Activated naive CD4-positive, alpha-beta T cell treated with anti-CD3 and anti-CD28 coated beads, Interleukin-2, amount 50 U/mL, for 24 hours (primary cell): Measurements from ENCODE around the gene LAMA2.

Experiments
- H3K27ac Mint-ChIP-seq: one replicate; pipeline ENCODE4 v1.8.0; 2021; ENCODE audit warnings: mild to moderate bottlenecking, mixed read lengths
- H3K27me3 Mint-ChIP-seq: one replicate; pipeline ENCODE4 v1.8.0; 2021; ENCODE audit warnings: mixed read lengths
- H3K36me3 Mint-ChIP-seq: one replicate; pipeline ENCODE4 v1.8.0; 2021; ENCODE audit warnings: mixed read lengths
- H3K4me1 Mint-ChIP-seq: one replicate; pipeline ENCODE4 v1.8.0; 2021; ENCODE audit warnings: mixed read lengths
- H3K4me3 Mint-ChIP-seq: one replicate; pipeline ENCODE4 v1.8.0; 2021; ENCODE audit warnings: mild to moderate bottlenecking, mixed read lengths
- H3K9me3 Mint-ChIP-seq: one replicate; pipeline ENCODE4 v1.8.0; 2021; ENCODE audit warnings: mixed read lengths

Gene LAMA2

GRCh38 chr6:129523816-129524215 is 640.9 kb downstream of the LAMA2 start:
- Mint-ChIP-seq H3K36me3 (no peaks in the 10 kb centered on the region), H3K27ac (no peak overlapping the region), H3K9me3 (no peaks in the 10 kb centered on the region), H3K4me1 (peaks cover 7% of the 10 kb centered on the region), H3K4me3 (no peak overlapping the region), H3K27me3 (no peaks in the 10 kb centered on the region)

- no peaks in the 10 kb centered on the region for H3K9me3 Mint-ChIP-seq
- H3K27ac Mint-ChIP-seq = no peak overlapping the region
- H3K4me1 Mint-ChIP-seq = peaks cover 7% of the 10 kb centered on the region
- H3K36me3 Mint-ChIP-seq = no peaks in the 10 kb centered on the region
- H3K27me3 Mint-ChIP-seq = no peaks in the 10 kb centered on the region
- no peak overlapping the region for H3K4me3 Mint-ChIP-seq
These were observed 642.1 kb downstream of the LAMA2 start for GRCh38 chr6:129525055-129525454.

GRCh38 chr6:129534926-129535325 is 652.0 kb downstream of the LAMA2 start:
- H3K27me3 Mint-ChIP-seq = no peaks in the 10 kb centered on the region
- H3K27ac Mint-ChIP-seq = no peak overlapping the region
- H3K4me1 Mint-ChIP-seq = no peaks in the 10 kb centered on the region
- no peaks in the 10 kb centered on the region for H3K9me3 Mint-ChIP-seq
- H3K36me3 Mint-ChIP-seq = no peaks in the 10 kb centered on the region
- no peak overlapping the region for H3K4me3 Mint-ChIP-seq

GRCh38 chr6:129536271-129536670 is 653.3 kb downstream of the LAMA2 start:
- Mint-ChIP-seq H3K4me3 (no peak overlapping the region), H3K27me3 (no peaks in the 10 kb centered on the region), H3K27ac (no peak overlapping the region), H3K36me3 (no peaks in the 10 kb centered on the region), H3K9me3 (no peaks in the 10 kb centered on the region), H3K4me1 (no peaks in the 10 kb centered on the region)

- Mint-ChIP-seq H3K27ac (no peak overlapping the region), H3K4me1 (no peaks in the 10 kb centered on the region), H3K36me3 (no peaks in the 10 kb centered on the region), H3K4me3 (no peak overlapping the region), H3K9me3 (no peaks in the 10 kb centered on the region), H3K27me3 (no peaks in the 10 kb centered on the region)
These were observed 656.1 kb downstream of the LAMA2 start for GRCh38 chr6:129539032-129539431.

- Mint-ChIP-seq H3K27me3 (no peaks in the 10 kb centered on the region), H3K27ac (no peak overlapping the region), H3K9me3 (no peaks in the 10 kb centered on the region), H3K4me3 (no peak overlapping the region), H3K36me3 (no peaks in the 10 kb centered on the region), H3K4me1 (no peaks in the 10 kb centered on the region)
These were observed 659.8 kb downstream of the LAMA2 start for GRCh38 chr6:129542705-129543104.

GRCh38 chr6:129543981-129544380 is 661.0 kb downstream of the LAMA2 start:
- H3K4me3 Mint-ChIP-seq = no peak overlapping the region
- H3K36me3 Mint-ChIP-seq = no peaks in the 10 kb centered on the region
- H3K27ac Mint-ChIP-seq = no peak overlapping the region
- no peaks in the 10 kb centered on the region for H3K4me1 Mint-ChIP-seq
- no peaks in the 10 kb centered on the region for H3K9me3 Mint-ChIP-seq
- no peaks in the 10 kb centered on the region for H3K27me3 Mint-ChIP-seq

- Mint-ChIP-seq H3K27me3 (no peaks in the 10 kb centered on the region), H3K9me3 (no peaks in the 10 kb centered on the region), H3K27ac (no peak overlapping the region), H3K4me3 (no peak overlapping the region), H3K36me3 (no peaks in the 10 kb centered on the region), H3K4me1 (no peaks in the 10 kb centered on the region)
These were observed 662.1 kb downstream of the LAMA2 start for GRCh38 chr6:129544892-129545612.

- Mint-ChIP-seq H3K4me1 (no peaks in the 10 kb centered on the region), H3K27me3 (peaks cover 1% of the 10 kb centered on the region), H3K4me3 (no peak overlapping the region), H3K36me3 (no peaks in the 10 kb centered on the region), H3K9me3 (no peaks in the 10 kb centered on the region), H3K27ac (no peak overlapping the region)
These were observed 663.8 kb downstream of the LAMA2 start for GRCh38 chr6:129546702-129547101.

GRCh38 chr6:129551486-129551885 is 668.5 kb downstream of the LAMA2 start:
- Mint-ChIP-seq H3K4me3 (no peak overlapping the region), H3K36me3 (no peaks in the 10 kb centered on the region), H3K4me1 (no peaks in the 10 kb centered on the region)

GRCh38 chr6:129552413-129552812 is 669.5 kb downstream of the LAMA2 start:
- Mint-ChIP-seq H3K27ac (no peak overlapping the region), H3K27me3 (peaks cover 5% of the 10 kb centered on the region), H3K4me3 (no peak overlapping the region), H3K9me3 (no peaks in the 10 kb centered on the region), H3K36me3 (no peaks in the 10 kb centered on the region), H3K4me1 (no peaks in the 10 kb centered on the region)

More at GRCh38 chr6:129551486-129551885, 668.5 kb downstream of the LAMA2 start:
- H3K27me3 Mint-ChIP-seq = peaks cover 3% of the 10 kb centered on the region
- no peak overlapping the region for H3K27ac Mint-ChIP-seq
- H3K9me3 Mint-ChIP-seq = no peaks in the 10 kb centered on the region

- Mint-ChIP-seq H3K4me3 (no peak overlapping the region), H3K27me3 (peaks cover 8% of the 10 kb centered on the region), H3K36me3 (no peaks in the 10 kb centered on the region), H3K9me3 (no peaks in the 10 kb centered on the region), H3K4me1 (no peaks in the 10 kb centered on the region), H3K27ac (no peak overlapping the region)
These were observed 672.4 kb downstream of the LAMA2 start for GRCh38 chr6:129555206-129555832.

- Mint-ChIP-seq H3K27ac (no peak overlapping the region), H3K4me3 (no peak overlapping the region), H3K27me3 (peaks cover 5% of the 10 kb centered on the region), H3K36me3 (no peaks in the 10 kb centered on the region), H3K9me3 (no peaks in the 10 kb centered on the region), H3K4me1 (no peaks in the 10 kb centered on the region)
These were observed 675.3 kb downstream of the LAMA2 start for GRCh38 chr6:129558248-129558647.

- Mint-ChIP-seq H3K4me1 (peaks cover 3% of the 10 kb centered on the region), H3K27me3 (no peaks in the 10 kb centered on the region), H3K36me3 (no peaks in the 10 kb centered on the region), H3K4me3 (no peak overlapping the region), H3K27ac (no peak overlapping the region), H3K9me3 (no peaks in the 10 kb centered on the region)
These were observed 682.4 kb downstream of the LAMA2 start for GRCh38 chr6:129565366-129565765.

- Mint-ChIP-seq H3K4me3 (no peak overlapping the region), H3K36me3 (no peaks in the 10 kb centered on the region), H3K27ac (no peak overlapping the region), H3K27me3 (no peaks in the 10 kb centered on the region), H3K9me3 (no peaks in the 10 kb centered on the region), H3K4me1 (peaks cover 3% of the 10 kb centered on the region)
These were observed 682.9 kb downstream of the LAMA2 start for GRCh38 chr6:129565811-129566210.
